ENCODE results near the gene CPEB4.

GRCh38 chr5:173971681-173972345 is 83.7 kb downstream of the CPEB4 start:
- TF ChIP-seq ELF1 (IDR thresholded peaks at IDR 0.05; ENCODE audit: borderline replicate concordance, low read depth) (no peak), CTCF (IDR thresholded peaks at IDR 0.05 in 2 of 3, conservative IDR thresholded peaks at IDR 0.05 in 1 of 3; ENCODE audit: borderline replicate concordance in 1 of 3, insufficient read depth in 1 of 3, low read depth in 2 of 3, low read length in 2 of 3) (no peak), POLR2A (IDR thresholded peaks at IDR 0.05; ENCODE audit: borderline replicate concordance, extremely low read depth, insufficient read depth, insufficient read length) (no peak), EZH2phosphoT487 (IDR thresholded peaks at IDR 0.05; ENCODE audit: borderline replicate concordance) (no peak), FOSL1 (IDR thresholded peaks at IDR 0.05; ENCODE audit: low read depth) (no peak), SRF (IDR thresholded peaks at IDR 0.05; ENCODE audit: low read depth) (no peak), YY1 (IDR thresholded peaks at IDR 0.05; ENCODE audit: extremely low read depth, insufficient replicate concordance, low read depth, low read length) (no peak), JUND (IDR thresholded peaks at IDR 0.05) (no peak), POLR2AphosphoS5 (IDR thresholded peaks at IDR 0.05; ENCODE audit: low read depth, low read length) (no peak)
